Small intestine (tissue), 7 donors: ENCODE data around the gene ERRFI1. TPM values are rescaled to one million over a fixed set of nuclear protein-coding genes. Genes with fewer than 3 reads are reported as not detected.

Experiments
- DNase-seq, 2 donors: peaks; one replicate each; pipeline versions ENCODE4 v3.0.0 to v3.0.0-alpha.2; 2013
- FAIRE-seq: peaks from 2 replicates; lab custom pipeline; 2012; peaks lifted over from hg19 to GRCh38; lab: Jason Lieb, UNC
- H3K27ac ChIP-seq, 3 donors: one replicate each; pipeline ENCODE4 v1.5.1; 2013; ENCODE audit warnings: low read length in 2 of 3, mild to moderate bottlenecking in 2 of 3, control low read depth in 1 of 3, inconsistent platforms in 1 of 3, low read depth in 1 of 3, moderate library complexity in 1 of 3
- H3K27me3 ChIP-seq, 3 donors: one replicate each; pipeline ENCODE4 v1.6.1; 2013; ENCODE audit warnings: low read length in 3 of 3, inconsistent platforms in 1 of 3; ENCODE audit not compliant: control insufficient read depth in 3 of 3, insufficient read depth in 3 of 3
- H3K36me3 ChIP-seq, 3 donors: one replicate each; pipeline ENCODE4 v1.6.1; 2013; ENCODE audit warnings: low read length in 3 of 3, inconsistent platforms in 1 of 3, low read depth in 1 of 3, mild to moderate bottlenecking in 1 of 3, moderate library complexity in 1 of 3; ENCODE audit not compliant: control insufficient read depth in 3 of 3, insufficient read depth in 2 of 3
- H3K4me1 ChIP-seq, 3 donors: one replicate each; pipeline ENCODE4 v1.6.1; 2013; ENCODE audit warnings: low read length in 2 of 3, inconsistent platforms in 1 of 3, low read depth in 1 of 3, mild to moderate bottlenecking in 1 of 3, moderate library complexity in 1 of 3; ENCODE audit not compliant: control insufficient read depth in 3 of 3, insufficient read depth in 2 of 3
- H3K4me3 ChIP-seq, 3 donors: one replicate each; pipeline ENCODE4 v1.5.1; 2013; ENCODE audit warnings: low read length in 3 of 3, control low read depth in 1 of 3, inconsistent platforms in 1 of 3, low read depth in 1 of 3, mild to moderate bottlenecking in 1 of 3, moderate library complexity in 1 of 3
- H3K9me3 ChIP-seq, 2 donors: one replicate each; pipeline ENCODE4 v1.6.1; 2013; ENCODE audit warnings: low read depth in 1 of 2, low read length in 1 of 2; ENCODE audit not compliant: control insufficient read depth in 2 of 2, insufficient read depth in 1 of 2
- WGBS, 3 donors: extraction: QIAGEN DNeasy Blood & Tissue Kit; methylation state at CpG; one replicate each; pipeline ENCODE4 v1.1.7; 2013; 5-methylcytosine and 5-hydroxymethylcytosine counted together
- polyA plus RNA-seq, 4 donors: library from polyadenylated mRNA; stranded (reverse) in 3 of 4; unstranded in 1 of 4; fragments of 200-250 nt in 3 of 4; fragments of 120-200 nt in 1 of 4; gene quantifications; one replicate each; pipeline versions ENCODE4 v1.2.1 to v1.2.3, GENCODE V29; 2013
- donor health status: healthy with polysubstance abuse.
- donor health status: control.
- donor health status: control.
- donor health status: Bipolar disorder and iron deficiency.
- donor health status: healthy.

ERRFI1 gene
- polyA plus RNA-seq, 4 donors, result 22.8 to 39.1 (median 34.1) TPM

DNA sequence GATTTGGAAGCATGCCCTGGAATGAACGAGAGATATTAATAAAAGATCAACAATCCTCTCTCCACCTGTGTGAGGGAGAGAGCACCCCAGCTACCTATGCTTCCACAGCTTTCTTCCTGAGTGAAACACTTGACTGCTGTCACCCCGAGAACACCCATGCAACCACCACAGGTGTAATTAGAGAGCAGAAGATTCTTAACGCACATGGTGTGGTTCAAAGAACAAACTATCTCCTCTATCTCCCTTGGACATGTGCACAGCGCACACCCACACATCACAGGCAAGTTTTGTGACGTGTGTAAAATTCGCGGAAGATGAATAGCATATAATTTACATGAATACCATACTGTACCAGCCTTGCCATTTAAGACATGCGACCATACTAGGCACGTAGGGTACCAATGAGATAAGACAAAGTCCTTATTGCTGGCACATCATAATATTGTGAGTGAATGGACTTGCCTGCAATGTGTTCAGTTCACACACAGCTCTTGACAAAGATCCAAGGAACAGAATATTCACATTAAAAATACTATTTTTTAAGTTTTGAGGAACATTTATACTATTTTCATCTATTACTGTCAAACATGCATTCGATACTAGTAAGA lies 11.6 kb downstream of the ERRFI1 start:
- no peaks in the 10 kb centered on the region for H3K9me3 ChIP-seq
- 83 to 88% (median 85%) methylated on average over 10 of the region's 10 CpGs for WGBS, 3 donors
- no peaks in the 10 kb centered on the region for H3K27me3 ChIP-seq
- H3K4me1 ChIP-seq, result peaks cover 0 to 15% (median 3%) of the 10 kb centered on the region in 3 donors
- FAIRE-seq, result no peak
- no peak for DNase-seq
- no peak overlapping the region for H3K4me3 ChIP-seq
- peak overlapping the region in 2 of 3 donors; percentile 19 to 31 for H3K27ac ChIP-seq
- H3K36me3 ChIP-seq, result peaks cover 3 to 25% (median 20%) of the 10 kb centered on the region in 3 donors

DNA sequence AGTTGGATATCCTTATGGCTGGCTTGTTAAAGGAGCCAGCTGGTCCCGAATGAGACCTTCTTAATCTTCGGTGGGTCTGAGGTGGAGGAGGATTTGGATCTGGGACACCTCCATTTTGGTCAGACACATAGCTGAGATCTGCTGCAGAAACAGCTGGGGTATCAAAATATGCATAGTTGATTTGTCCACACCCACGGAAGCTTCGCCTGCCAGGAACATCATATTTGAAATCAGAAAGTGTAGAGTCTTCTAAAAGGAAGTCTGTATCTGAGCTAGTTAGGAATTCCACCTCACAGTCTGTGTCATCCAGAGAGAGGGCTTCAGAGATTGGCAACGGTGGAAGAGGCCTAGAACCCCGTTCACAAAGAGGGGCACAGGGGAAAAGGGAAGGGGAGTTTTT lies 12.3 kb downstream of the ERRFI1 start:
- Histone ChIP-seq H3K9me3 (no peaks in the 10 kb centered on the region), H3K4me3 (no peak overlapping the region), H3K4me1 (peaks cover 0 to 15% (median 3%) of the 10 kb centered on the region in 3 donors), H3K27me3 (no peaks in the 10 kb centered on the region), H3K36me3 (peaks cover 3 to 29% (median 20%) of the 10 kb centered on the region in 3 donors), H3K27ac (no peak overlapping the region)
- DNase-seq (no peak), FAIRE-seq (no peak)
- 75 to 87% (median 81%) methylated on average over 6 of the region's 6 CpGs for WGBS, 3 donors

- FAIRE-seq (no peak), DNase-seq (no peak)
- H3K4me3 ChIP-seq, result no peak overlapping the region
- H3K9me3 ChIP-seq, result no peaks in the 10 kb centered on the region
- H3K27me3 ChIP-seq, result no peaks in the 10 kb centered on the region
- no peak overlapping the region for H3K27ac ChIP-seq
- H3K4me1 ChIP-seq, result peaks cover 0 to 15% (median 3%) of the 10 kb centered on the region in 3 donors
- 87 to 91% (median 90%) methylated on average over 11 of the region's 11 CpGs for WGBS, 3 donors
- H3K36me3 ChIP-seq, result peaks cover 3 to 29% (median 20%) of the 10 kb centered on the region in 3 donors
These were observed 12.7 kb downstream of the ERRFI1 start for GRCh38 chr1:8013399-8013798.

GRCh38 chr1:8012955-8013354 lies 13.2 kb downstream of the ERRFI1 start:
- peaks cover 3 to 29% (median 20%) of the 10 kb centered on the region in 3 donors for H3K36me3 ChIP-seq
- 90 to 93% (median 91%) methylated on average over 4 of the region's 4 CpGs for whole genome bisulfite sequencing, 3 donors

DNA sequence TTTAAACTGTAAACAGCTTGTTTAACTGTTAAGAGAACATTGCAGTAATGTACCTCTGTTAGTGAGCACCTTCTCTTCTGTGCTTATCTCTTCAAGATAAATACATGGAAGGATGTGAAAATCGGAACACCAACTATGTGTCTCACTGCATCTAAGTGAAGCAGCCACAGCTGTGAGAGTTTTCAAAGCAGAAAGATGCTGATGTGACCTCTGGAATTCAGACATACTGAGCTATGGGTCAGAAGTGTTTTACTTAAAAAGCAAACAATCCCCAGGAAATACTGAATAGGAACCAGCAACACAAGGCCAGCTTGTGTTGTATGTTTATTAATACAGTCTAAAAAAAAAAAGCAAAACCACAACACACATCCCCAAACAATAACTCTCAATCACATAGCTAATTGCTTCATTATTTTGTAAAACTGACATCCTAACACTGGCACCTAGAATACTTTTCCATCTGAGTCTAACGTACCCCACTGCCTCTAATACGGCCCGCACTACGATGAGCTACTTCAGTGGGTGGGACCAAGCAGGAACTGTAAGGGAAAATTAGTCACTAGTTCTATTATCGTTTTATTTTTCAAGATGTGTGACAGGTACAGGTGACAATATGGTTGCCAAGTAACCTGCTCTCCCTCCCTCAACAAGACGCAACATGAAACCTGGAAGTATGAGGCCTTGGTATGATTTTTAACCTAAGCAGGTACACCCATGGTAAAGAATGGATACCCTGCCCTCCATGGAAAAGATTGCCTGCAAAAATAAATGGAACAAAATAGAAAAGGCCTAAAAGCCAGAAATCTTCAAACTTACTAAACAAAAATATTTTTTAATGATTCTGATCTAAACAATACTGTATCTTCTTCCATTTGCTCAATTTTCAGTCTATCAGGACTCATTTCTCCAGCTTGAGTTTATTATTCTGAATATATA lies 13.9 kb downstream of the ERRFI1 start:
- Histone ChIP-seq H3K27ac (no peak overlapping the region), H3K36me3 (peaks cover 3 to 29% (median 20%) of the 10 kb centered on the region in 3 donors), H3K4me1 (peaks cover 0 to 11% (median 0%) of the 10 kb centered on the region in 3 donors), H3K27me3 (no peaks in the 10 kb centered on the region), H3K4me3 (no peak overlapping the region), H3K9me3 (no peaks in the 10 kb centered on the region)
- WGBS, 3 donors, result 82 to 83% (median 82%) methylated on average over 7 of the region's 7 CpGs
- FAIRE-seq (no peak), DNase-seq (no peak)

More at GRCh38 chr1:8012955-8013354, 13.2 kb downstream of the ERRFI1 start:
- Histone ChIP-seq H3K27me3 (no peaks in the 10 kb centered on the region), H3K27ac (no peak overlapping the region), H3K9me3 (no peaks in the 10 kb centered on the region), H3K4me1 (peaks cover 0 to 15% (median 3%) of the 10 kb centered on the region in 3 donors), H3K4me3 (no peak overlapping the region)
- DNase-seq, result no peak
- FAIRE-seq, result no peak

GRCh38 chr1:8011016-8011415 lies 15.1 kb downstream of the ERRFI1 start:
- H3K9me3 ChIP-seq, result no peaks in the 10 kb centered on the region
- peaks cover 0 to 9% (median 0%) of the 10 kb centered on the region in 3 donors for H3K4me1 ChIP-seq
- no peak overlapping the region for H3K4me3 ChIP-seq
- 82 to 87% (median 86%) methylated on average over 4 of the region's 4 CpGs for WGBS, 3 donors
- H3K27me3 ChIP-seq, result no peaks in the 10 kb centered on the region
- DNase-seq (no peak), FAIRE-seq (no peak)
- no peak overlapping the region for H3K27ac ChIP-seq
- H3K36me3 ChIP-seq, result peaks cover 3 to 29% (median 20%) of the 10 kb centered on the region in 3 donors

DNA sequence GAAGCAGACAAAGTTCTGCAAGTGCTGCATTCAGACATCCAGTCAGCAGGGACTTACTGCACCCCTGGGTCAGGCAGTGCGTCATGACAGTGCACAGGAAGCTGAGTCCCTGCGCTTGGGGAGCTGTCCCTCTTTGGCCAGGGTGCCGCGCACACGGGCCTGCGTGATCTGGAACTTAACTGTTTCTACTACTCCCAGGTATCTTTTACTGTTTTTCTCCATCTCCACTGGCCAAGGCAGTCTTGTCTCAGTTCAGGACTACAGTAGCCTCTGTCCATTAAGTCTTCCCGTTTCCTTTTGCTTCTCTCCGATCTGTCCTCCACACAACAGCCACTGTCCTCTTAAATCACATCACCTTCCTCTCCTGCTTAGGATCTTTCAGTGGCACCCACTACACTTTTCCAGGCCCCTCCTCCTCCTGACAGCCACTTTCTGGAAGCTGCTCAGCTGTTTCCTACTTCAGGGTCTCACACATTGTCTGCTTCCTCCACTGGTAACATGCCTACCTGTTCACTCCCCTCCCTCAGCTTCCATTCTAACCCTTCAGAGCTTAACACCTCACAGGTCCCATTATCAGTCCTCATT lies 15.9 kb downstream of the ERRFI1 start:
- H3K36me3 ChIP-seq, result peaks cover 3 to 29% (median 20%) of the 10 kb centered on the region in 3 donors
- no peak for FAIRE-seq
- H3K27ac ChIP-seq, result no peak overlapping the region
- WGBS, 3 donors, result 89 to 94% (median 91%) methylated on average over 8 of the region's 8 CpGs
- H3K4me1 ChIP-seq, result peaks cover 0 to 7% (median 0%) of the 10 kb centered on the region in 3 donors
- DNase-seq, result no peak
- no peak overlapping the region for H3K4me3 ChIP-seq
- no peaks in the 10 kb centered on the region for H3K9me3 ChIP-seq
- H3K27me3 ChIP-seq, result no peaks in the 10 kb centered on the region
